A549 (cell line): Measurements from ENCODE around the gene HOMER2.

Source experiments
- RCOR1 ChIP-seq: fragments of 150-350 bp; IDR thresholded peaks from 2 replicates; pipeline ENCODE4 v1.6.1; 2014; ENCODE audit warnings: antibody characterized with exemption, low read length, low read depth
- SREBF2 ChIP-seq: fragments of 450-650 bp; IDR thresholded peaks from 2 replicates; pipeline ENCODE4 v1.6.1; 2014; ENCODE audit warnings: mild to moderate bottlenecking, moderate library complexity
- USF2 ChIP-seq: fragments of 450-650 bp; IDR thresholded peaks from 2 replicates; pipeline ENCODE4 v1.6.1; 2014; ENCODE audit warnings: antibody characterized with exemption
- TF ChIP-seq, protein P1 (sequence below): fragments of >200 bp; sonication (Bioruptor Twin); formaldehyde crosslinking; IDR thresholded peaks from 3 replicates; pipeline ENCODE4 v1.5.1; 2016

- TF ChIP-seq USF2 (no peak), RCOR1 (no peak), SREBF2 (no peak)
- TF ChIP-seq, protein P1, sequence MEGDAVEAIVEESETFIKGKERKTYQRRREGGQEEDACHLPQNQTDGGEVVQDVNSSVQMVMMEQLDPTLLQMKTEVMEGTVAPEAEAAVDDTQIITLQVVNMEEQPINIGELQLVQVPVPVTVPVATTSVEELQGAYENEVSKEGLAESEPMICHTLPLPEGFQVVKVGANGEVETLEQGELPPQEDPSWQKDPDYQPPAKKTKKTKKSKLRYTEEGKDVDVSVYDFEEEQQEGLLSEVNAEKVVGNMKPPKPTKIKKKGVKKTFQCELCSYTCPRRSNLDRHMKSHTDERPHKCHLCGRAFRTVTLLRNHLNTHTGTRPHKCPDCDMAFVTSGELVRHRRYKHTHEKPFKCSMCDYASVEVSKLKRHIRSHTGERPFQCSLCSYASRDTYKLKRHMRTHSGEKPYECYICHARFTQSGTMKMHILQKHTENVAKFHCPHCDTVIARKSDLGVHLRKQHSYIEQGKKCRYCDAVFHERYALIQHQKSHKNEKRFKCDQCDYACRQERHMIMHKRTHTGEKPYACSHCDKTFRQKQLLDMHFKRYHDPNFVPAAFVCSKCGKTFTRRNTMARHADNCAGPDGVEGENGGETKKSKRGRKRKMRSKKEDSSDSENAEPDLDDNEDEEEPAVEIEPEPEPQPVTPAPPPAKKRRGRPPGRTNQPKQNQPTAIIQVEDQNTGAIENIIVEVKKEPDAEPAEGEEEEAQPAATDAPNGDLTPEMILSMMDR = no peak
Observed at GRCh38 chr15:82946155-82946701, 6.3 kb downstream of the HOMER2 start.
